ENCODE data around the gene VPS4B. TPM values are rescaled to one million over a fixed set of nuclear protein-coding genes. Genes with fewer than 3 reads are reported as not detected.

VPS4B gene
- total RNA-seq = 20.2 and 24.2 TPM in 2 replicates

GRCh38 chr18:63422087-63422863, at the start of gene VPS4B:
Gene VPS4B (minus strand): TSS chr18:63422476. CDS start chr18:63422259, 217 bp downstream.

GRCh38 chr18:63367053-63367953, 55.0 kb downstream of the VPS4B start, which contains the start of gene KDSR:
Gene KDSR (minus strand): TSS chr18:63367206. CDS start chr18:63367118, 88 bp downstream.

Other genes with a start within 250 kb of the VPS4B start
- 0.59 and 3.9 TPM in 2 replicates for gene BCL2, start 102.7 kb downstream of the VPS4B start, total RNA-seq
- gene KDSR, start 55.3 kb downstream of the VPS4B start, total RNA-seq = 27.2 and 29.1 TPM in 2 replicates
- 0.15 TPM in 1 of 2 replicates, not detected in the other for gene SERPINB5, start 54.5 kb upstream of the VPS4B start, total RNA-seq
- not detected in 2 replicates for gene SERPINB12, start 119.9 kb upstream of the VPS4B start, total RNA-seq
- not detected in 2 replicates for gene SERPINB13, start 164.9 kb upstream of the VPS4B start, total RNA-seq
- not detected in 2 replicates for gene SERPINB4, start 221.8 kb upstream of the VPS4B start, total RNA-seq
- not detected in 2 replicates for gene SERPINB3, start 239.4 kb upstream of the VPS4B start, total RNA-seq